ENCODE data around the gene SURF6. TPM values are rescaled to one million over a fixed set of nuclear protein-coding genes. Genes with fewer than 3 reads are reported as not detected.
"Not testable (repeated sequence)": the region's sequence is repeated elsewhere in the genome, so short reads cannot be mapped to it uniquely, and the experiment has no call there.

The SURF6 gene
- total and polyA plus RNA-seq, 4 donors = 11.7 to 36.2 (median 25.5) TPM

DNA sequence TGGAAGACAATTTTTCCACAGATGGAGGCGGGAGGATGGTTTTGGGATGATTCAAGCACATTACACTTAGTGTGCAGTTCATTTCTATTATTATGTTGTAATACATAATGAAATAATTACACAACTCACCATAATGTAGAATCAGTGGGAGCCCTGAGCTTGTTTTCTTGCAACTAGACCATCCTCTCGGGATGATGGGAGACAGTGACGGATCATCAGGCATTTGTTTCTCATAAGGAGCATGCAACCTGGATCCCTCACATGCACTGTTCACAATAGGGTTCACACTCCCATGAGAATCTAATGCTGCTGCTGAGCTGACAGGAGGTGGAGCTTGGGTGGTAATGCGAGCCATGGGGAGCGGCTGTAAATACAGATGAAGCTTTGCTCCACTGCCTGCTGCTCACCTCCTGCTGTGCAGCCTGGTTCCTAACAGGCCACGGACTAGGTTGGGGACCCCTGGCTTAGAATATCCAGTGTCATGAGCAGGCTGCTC, 41.8 kb upstream of the SURF6 start:
- Histone ChIP-seq H3K9me3 (ENCODE audit: control insufficient read depth, insufficient read depth, low read length) (no peaks in the 10 kb centered on the region), H3K36me3 (ENCODE audit: control insufficient read depth, insufficient read depth, low read length) (peaks cover 9% of the 10 kb centered on the region), H3K27me3 (ENCODE audit: control insufficient read depth, insufficient read depth, low read length) (no peaks in the 10 kb centered on the region), H3K4me3 (ENCODE audit: low read depth, low read length) (no peak overlapping the region), H3K27ac (ENCODE audit: low read depth, low read length) (no peak overlapping the region), H3K4me1 (ENCODE audit: control insufficient read depth, insufficient read depth, low read length) (peaks cover 25% of the 10 kb centered on the region)
- DNase-seq (ENCODE audit: low read depth in 4 of 6, low spot score in 6 of 6) = no peak
- 31% methylated on average over 3 of the region's 6 CpGs for WGBS (ENCODE audit: insufficient coverage)

DNA sequence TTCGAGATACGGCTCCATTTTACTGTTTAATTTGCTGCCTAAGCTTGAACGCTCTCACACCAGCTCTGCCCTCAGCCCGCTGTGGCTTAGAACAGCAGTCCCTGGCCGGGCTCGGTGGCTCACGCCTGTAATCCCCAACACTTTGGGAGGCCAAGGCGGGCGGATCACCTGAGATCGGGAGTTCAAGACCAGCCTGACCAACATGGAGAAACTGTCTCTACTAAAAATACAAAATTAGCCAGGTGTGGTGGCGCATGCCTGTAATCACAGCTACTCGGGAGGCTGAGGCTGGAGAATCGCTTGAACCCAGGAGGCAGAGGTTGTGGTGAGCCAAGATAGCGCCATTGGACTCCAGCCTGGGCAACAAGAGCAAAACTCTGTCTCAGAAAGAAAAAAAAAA, 41.3 kb upstream of the SURF6 start:
- DNase-seq (ENCODE audit: low read depth in 4 of 6, low spot score in 6 of 6); H3K27ac ChIP-seq (ENCODE audit: low read depth, low read length); H3K4me3 ChIP-seq (ENCODE audit: low read depth, low read length); H3K27me3 ChIP-seq (ENCODE audit: control insufficient read depth, insufficient read depth, low read length); H3K9me3 ChIP-seq (ENCODE audit: control insufficient read depth, insufficient read depth, low read length): not testable (repeated sequence)
- WGBS (ENCODE audit: insufficient coverage) = over 99% methylated on average over 11 of the region's 14 CpGs
- Histone ChIP-seq H3K36me3 (ENCODE audit: control insufficient read depth, insufficient read depth, low read length) (peaks cover 12% of the 10 kb centered on the region), H3K4me1 (ENCODE audit: control insufficient read depth, insufficient read depth, low read length) (peaks cover 28% of the 10 kb centered on the region)

DNA sequence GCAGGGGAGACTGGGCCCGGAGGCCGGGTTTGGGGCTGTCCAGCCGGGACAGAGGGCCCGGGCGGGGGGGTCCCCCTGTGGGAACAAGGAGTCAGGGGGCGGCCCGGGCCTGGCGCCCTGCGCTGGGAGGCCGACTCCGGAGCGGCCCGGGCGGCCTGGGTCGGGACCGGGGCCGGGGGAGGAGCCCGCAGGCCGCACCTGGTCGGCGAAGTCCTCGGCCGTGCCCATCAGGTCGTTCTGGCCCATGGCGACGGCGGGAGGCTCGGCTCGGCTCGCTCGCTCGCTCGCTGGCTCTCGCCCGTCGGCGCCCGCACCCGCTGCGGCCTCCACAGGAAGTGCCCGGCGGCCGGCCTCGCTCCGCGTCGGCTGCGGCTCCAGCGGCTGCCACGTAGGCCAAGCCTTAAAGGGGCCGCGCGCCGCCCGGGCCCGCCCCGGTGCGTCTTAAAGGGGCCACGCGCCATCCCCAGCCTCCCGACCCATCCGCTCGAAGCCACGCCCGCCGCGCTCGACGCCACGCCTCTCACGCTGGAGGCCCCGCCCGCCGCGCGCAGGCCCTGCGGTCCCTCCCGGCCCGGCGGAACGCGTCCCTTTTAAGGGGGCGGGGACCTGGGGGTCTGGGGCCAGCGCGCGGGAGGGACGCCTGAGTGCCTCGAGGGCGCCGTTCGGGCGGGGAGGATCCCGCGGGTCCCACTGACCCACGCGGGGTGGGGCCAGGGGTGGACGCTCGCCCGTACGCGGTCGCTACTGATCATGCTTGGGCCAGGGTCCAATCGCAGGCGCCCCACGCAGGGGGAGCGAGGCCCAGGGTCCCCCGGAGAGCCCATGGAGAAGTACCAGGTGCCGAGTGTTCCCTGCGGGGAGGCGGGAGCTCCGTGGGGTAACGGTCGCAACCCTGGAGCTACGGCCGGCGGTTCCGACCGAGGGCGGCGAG, 40.0 kb upstream of the SURF6 start, which contains the start of the genes STKLD1 and SURF4:
TSS of gene STKLD1 (plus strand) at position 643 of the 931 bp plus-strand sequence. CDS start at position 751, 108 bp downstream.
TSS of gene SURF4 (minus strand) at position 337 of the 931 bp plus-strand sequence. CDS start at position 246, 91 bp downstream.
- H3K4me3 ChIP-seq (ENCODE audit: low read depth, low read length) = peak within 1 kb of the TSS; percentile 73
- H3K4me1 ChIP-seq (ENCODE audit: control insufficient read depth, insufficient read depth, low read length) = peaks cover 40% of the 10 kb centered on the region
- H3K9me3 ChIP-seq (ENCODE audit: control insufficient read depth, insufficient read depth, low read length) = no peaks in the 10 kb centered on the region
- WGBS (ENCODE audit: insufficient coverage) = under 1% methylated on average over 120 of the region's 120 CpGs
- H3K36me3 ChIP-seq (ENCODE audit: control insufficient read depth, insufficient read depth, low read length) = peaks cover 23% of the 10 kb centered on the region
- DNase-seq (ENCODE audit: low read depth in 4 of 6, low spot score in 6 of 6) = peak; percentile 82 to 98 (median 92)
- peak within 1 kb of the TSS; percentile 67 for H3K27ac ChIP-seq (ENCODE audit: low read depth, low read length)
- H3K27me3 ChIP-seq (ENCODE audit: control insufficient read depth, insufficient read depth, low read length) = no peaks in the 10 kb centered on the region

DNA sequence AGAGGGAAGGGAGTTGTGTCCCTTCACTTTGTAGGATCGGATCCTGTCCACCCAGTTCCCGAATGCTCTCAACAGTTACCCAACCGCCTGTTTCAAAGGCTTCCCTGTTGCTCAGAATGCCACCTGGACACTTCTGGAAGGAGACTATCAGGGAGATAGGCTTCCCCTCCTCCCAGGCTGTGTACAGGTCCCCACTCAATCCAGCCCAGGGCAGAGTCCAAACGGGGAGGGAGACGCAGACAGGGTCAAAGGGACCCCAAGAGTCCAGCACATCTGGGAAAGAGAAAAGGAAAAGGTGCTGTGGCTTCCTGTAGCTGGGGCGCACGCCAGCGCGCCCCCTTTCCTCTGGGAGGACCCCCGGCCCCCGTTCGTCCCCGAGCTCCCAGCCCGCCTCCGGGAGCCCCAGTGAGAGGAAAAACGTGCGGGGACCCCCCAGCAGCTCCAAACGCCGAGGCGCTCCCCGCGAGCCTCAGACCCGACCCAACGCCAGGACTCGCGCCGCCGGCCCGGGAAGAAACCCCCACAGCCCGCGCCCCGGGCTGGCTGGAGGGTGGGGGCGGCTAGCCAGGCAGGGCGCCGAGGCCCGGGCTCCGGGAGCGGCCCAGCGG, 39.2 kb upstream of the SURF6 start:
- Histone ChIP-seq H3K4me1 (ENCODE audit: control insufficient read depth, insufficient read depth, low read length) (peaks cover 44% of the 10 kb centered on the region), H3K4me3 (ENCODE audit: low read depth, low read length) (peak overlapping the region; percentile 73), H3K27ac (ENCODE audit: low read depth, low read length) (peak overlapping the region; percentile 57), H3K27me3 (ENCODE audit: control insufficient read depth, insufficient read depth, low read length) (no peaks in the 10 kb centered on the region), H3K36me3 (ENCODE audit: control insufficient read depth, insufficient read depth, low read length) (peaks cover 29% of the 10 kb centered on the region), H3K9me3 (ENCODE audit: control insufficient read depth, insufficient read depth, low read length) (no peaks in the 10 kb centered on the region)
- WGBS (ENCODE audit: insufficient coverage) = under 1% methylated on average over 39 of the region's 39 CpGs
- DNase-seq (ENCODE audit: low read depth in 4 of 6, low spot score in 6 of 6) = peak in 2 of 6 donors; percentile 45 to 60

DNA sequence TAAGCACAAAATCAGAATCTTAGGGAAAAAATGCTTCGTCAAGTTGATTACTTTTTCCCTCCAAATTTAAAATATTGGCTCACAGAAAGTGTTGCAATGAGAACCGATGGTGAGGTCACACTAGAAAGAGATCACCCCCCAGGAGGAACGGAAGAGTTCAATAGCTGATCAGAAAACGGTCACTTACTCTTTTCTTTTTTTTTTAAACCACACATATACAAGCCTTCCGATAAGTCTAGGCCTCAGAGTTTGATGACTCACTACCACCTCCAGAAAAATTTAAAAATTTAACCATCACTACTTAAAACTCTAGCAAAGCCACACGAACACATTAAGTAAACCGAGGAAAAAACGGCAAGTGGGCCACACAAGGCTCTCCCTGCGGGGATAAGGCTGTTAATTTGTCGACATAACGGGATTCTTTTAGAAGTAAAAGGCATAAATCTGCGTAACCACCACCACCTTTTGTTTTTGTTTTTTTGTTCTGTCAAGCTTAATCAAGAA, 38.7 kb upstream of the SURF6 start:
- no peaks in the 10 kb centered on the region for H3K27me3 ChIP-seq (ENCODE audit: control insufficient read depth, insufficient read depth, low read length)
- peaks cover 44% of the 10 kb centered on the region for H3K4me1 ChIP-seq (ENCODE audit: control insufficient read depth, insufficient read depth, low read length)
- no peak for DNase-seq (ENCODE audit: low read depth in 4 of 6, low spot score in 6 of 6)
- peak overlapping the region; percentile 73 for H3K4me3 ChIP-seq (ENCODE audit: low read depth, low read length)
- peak overlapping the region; percentile 57 for H3K27ac ChIP-seq (ENCODE audit: low read depth, low read length)
- no peaks in the 10 kb centered on the region for H3K9me3 ChIP-seq (ENCODE audit: control insufficient read depth, insufficient read depth, low read length)
- WGBS (ENCODE audit: insufficient coverage) = 44% methylated on average over 3 of the region's 12 CpGs
- peaks cover 34% of the 10 kb centered on the region for H3K36me3 ChIP-seq (ENCODE audit: control insufficient read depth, insufficient read depth, low read length)

DNA sequence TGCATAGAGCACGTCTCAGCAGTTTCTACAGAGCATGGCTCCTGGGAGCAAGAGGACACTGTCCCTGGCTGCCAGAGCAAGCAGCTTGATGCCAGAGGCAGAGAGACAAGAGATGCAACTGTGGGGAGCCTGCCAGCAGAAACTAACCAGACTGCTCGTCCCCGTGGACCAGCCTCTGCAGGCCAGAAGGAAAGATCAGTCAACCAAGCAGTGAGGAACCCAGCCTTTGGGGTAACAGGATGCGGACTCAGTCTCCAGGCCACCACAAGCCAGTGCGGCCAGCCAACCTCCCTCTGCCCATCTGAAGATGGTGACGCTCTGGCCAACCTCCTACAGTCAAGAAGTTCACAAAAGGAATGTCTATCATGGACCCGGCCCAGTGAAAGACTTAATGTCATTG, 36.2 kb upstream of the SURF6 start:
- Histone ChIP-seq H3K27ac (ENCODE audit: low read depth, low read length) (no peak overlapping the region), H3K27me3 (ENCODE audit: control insufficient read depth, insufficient read depth, low read length) (no peaks in the 10 kb centered on the region), H3K4me1 (ENCODE audit: control insufficient read depth, insufficient read depth, low read length) (peaks cover 59% of the 10 kb centered on the region), H3K9me3 (ENCODE audit: control insufficient read depth, insufficient read depth, low read length) (no peaks in the 10 kb centered on the region), H3K36me3 (ENCODE audit: control insufficient read depth, insufficient read depth, low read length) (peaks cover 49% of the 10 kb centered on the region), H3K4me3 (ENCODE audit: low read depth, low read length) (no peak overlapping the region)
- no peak for DNase-seq (ENCODE audit: low read depth in 4 of 6, low spot score in 6 of 6)
- 85% methylated on average over 7 of the region's 7 CpGs for WGBS (ENCODE audit: insufficient coverage)

DNA sequence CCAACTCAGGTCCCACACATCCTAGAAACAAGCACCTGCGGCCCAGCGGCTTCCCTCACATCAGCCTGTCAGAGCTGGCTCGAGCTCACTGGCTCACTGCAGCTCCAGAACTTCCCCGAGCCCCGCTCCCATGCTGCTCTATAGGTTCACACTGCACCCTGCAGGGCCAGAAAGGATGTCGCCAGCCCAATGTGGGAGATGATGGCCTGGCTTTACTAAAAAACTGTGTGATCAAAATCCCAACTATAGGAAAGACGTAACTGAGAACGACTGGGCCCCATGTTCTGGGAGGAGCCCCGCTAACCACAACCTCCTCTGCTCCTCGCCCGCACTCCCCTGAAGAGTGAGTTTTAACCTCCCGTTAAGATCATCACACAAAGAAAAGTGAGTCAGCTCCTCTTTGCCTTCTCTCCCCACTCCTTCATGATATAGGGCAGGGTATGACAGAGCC, 35.3 kb upstream of the SURF6 start:
- Histone ChIP-seq H3K27ac (ENCODE audit: low read depth, low read length) (no peak overlapping the region), H3K27me3 (ENCODE audit: control insufficient read depth, insufficient read depth, low read length) (no peaks in the 10 kb centered on the region), H3K9me3 (ENCODE audit: control insufficient read depth, insufficient read depth, low read length) (no peaks in the 10 kb centered on the region), H3K4me3 (ENCODE audit: low read depth, low read length) (no peak overlapping the region), H3K4me1 (ENCODE audit: control insufficient read depth, insufficient read depth, low read length) (peaks cover 51% of the 10 kb centered on the region), H3K36me3 (ENCODE audit: control insufficient read depth, insufficient read depth, low read length) (peaks cover 58% of the 10 kb centered on the region)
- WGBS (ENCODE audit: insufficient coverage) = 68% methylated on average over 7 of the region's 12 CpGs
- no peak for DNase-seq (ENCODE audit: low read depth in 4 of 6, low spot score in 6 of 6)

DNA sequence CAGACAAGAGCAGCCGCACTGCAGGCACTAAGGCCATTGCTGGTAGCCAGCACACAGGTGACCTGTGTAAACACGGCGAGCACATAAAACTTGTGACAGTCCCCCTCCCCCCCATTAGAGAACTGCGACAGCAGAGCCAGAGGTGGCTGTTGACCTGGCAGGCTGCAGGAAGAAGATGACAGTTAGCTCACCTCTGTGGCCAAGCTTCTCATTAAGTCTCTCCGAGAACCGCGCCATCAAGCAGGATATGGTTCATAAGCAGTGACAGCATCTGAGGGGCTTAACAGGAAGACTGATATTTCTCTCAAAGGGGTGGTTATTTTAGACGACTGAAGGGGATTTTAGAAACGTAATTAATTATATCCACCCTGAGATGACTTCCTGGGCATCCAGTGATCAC, 34.7 kb upstream of the SURF6 start:
- WGBS (ENCODE audit: insufficient coverage) = 92% methylated on average over 4 of the region's 9 CpGs
- Histone ChIP-seq H3K36me3 (ENCODE audit: control insufficient read depth, insufficient read depth, low read length) (peaks cover 63% of the 10 kb centered on the region), H3K4me1 (ENCODE audit: control insufficient read depth, insufficient read depth, low read length) (peaks cover 51% of the 10 kb centered on the region), H3K27ac (ENCODE audit: low read depth, low read length) (no peak overlapping the region), H3K4me3 (ENCODE audit: low read depth, low read length) (no peak overlapping the region), H3K27me3 (ENCODE audit: control insufficient read depth, insufficient read depth, low read length) (no peaks in the 10 kb centered on the region), H3K9me3 (ENCODE audit: control insufficient read depth, insufficient read depth, low read length) (no peaks in the 10 kb centered on the region)
- DNase-seq (ENCODE audit: low read depth in 4 of 6, low spot score in 6 of 6) = no peak

DNA sequence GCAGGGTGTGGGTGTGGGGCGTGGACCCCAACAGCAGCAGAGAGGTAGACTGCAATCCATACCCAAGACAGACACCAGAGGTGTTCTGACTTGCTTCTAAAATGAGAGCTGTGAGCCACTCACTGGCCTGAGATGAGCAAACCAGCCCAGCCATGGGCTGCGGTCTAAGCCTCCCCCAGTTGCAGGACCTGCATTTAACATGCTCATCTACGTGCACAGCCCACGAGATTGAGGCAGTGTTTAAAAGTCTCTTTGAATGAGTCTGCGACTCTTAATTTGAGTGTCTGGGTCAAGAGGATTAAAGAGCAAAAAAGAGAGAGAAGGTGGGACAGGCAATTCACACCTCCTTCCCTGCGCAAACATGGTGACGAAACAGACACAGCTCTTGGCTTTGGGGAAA, 33.9 kb upstream of the SURF6 start:
- DNase-seq (ENCODE audit: low read depth in 4 of 6, low spot score in 6 of 6) = no peak
- H3K4me1 ChIP-seq (ENCODE audit: control insufficient read depth, insufficient read depth, low read length) = peaks cover 47% of the 10 kb centered on the region
- H3K27me3 ChIP-seq (ENCODE audit: control insufficient read depth, insufficient read depth, low read length) = no peaks in the 10 kb centered on the region
- peaks cover 69% of the 10 kb centered on the region for H3K36me3 ChIP-seq (ENCODE audit: control insufficient read depth, insufficient read depth, low read length)
- H3K4me3 ChIP-seq (ENCODE audit: low read depth, low read length) = no peak overlapping the region
- H3K27ac ChIP-seq (ENCODE audit: low read depth, low read length) = no peak overlapping the region
- 97% methylated on average over 6 of the region's 7 CpGs for WGBS (ENCODE audit: insufficient coverage)
- H3K9me3 ChIP-seq (ENCODE audit: control insufficient read depth, insufficient read depth, low read length) = no peaks in the 10 kb centered on the region
